Measurements from ENCODE around the gene AGBL3.

DNA sequence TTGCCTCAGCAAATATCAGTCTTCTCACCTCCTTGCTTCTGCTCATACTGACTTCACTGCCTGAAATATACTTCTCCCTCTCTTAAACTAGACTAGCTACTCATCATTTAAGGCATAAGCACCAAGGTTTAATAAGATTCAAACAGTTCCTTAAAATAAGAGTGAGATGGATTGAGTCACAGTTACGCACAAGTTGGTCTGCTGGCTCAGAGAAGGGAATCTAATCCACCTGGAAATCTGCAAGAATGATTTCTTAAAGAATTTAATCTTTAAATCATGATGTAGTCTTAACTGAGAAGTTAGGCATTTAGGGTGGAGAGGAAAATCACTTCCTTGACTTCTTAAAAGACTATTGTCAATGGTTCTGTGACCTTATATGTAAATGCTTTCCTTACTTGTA, 105.4 kb downstream of the AGBL3 start:
- TF ChIP-seq, protein P1, sequence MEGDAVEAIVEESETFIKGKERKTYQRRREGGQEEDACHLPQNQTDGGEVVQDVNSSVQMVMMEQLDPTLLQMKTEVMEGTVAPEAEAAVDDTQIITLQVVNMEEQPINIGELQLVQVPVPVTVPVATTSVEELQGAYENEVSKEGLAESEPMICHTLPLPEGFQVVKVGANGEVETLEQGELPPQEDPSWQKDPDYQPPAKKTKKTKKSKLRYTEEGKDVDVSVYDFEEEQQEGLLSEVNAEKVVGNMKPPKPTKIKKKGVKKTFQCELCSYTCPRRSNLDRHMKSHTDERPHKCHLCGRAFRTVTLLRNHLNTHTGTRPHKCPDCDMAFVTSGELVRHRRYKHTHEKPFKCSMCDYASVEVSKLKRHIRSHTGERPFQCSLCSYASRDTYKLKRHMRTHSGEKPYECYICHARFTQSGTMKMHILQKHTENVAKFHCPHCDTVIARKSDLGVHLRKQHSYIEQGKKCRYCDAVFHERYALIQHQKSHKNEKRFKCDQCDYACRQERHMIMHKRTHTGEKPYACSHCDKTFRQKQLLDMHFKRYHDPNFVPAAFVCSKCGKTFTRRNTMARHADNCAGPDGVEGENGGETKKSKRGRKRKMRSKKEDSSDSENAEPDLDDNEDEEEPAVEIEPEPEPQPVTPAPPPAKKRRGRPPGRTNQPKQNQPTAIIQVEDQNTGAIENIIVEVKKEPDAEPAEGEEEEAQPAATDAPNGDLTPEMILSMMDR (IDR thresholded peaks at IDR 0.05 in 4 of 5, conservative IDR thresholded peaks at IDR 0.05 in 1 of 5), result no peak
- no peak for TF ChIP-seq POLR2A (IDR thresholded peaks at IDR 0.05)
